NCI-H748 (cell line): Measurements from ENCODE around the gene C16orf96.

Experiments used
- DNase-seq: peaks from one replicate; lab custom pipeline; 2025; ENCODE audit not compliant: unreplicated experiment; lab: John Stamatoyannopoulos, UW

C16orf96 gene

DNA sequence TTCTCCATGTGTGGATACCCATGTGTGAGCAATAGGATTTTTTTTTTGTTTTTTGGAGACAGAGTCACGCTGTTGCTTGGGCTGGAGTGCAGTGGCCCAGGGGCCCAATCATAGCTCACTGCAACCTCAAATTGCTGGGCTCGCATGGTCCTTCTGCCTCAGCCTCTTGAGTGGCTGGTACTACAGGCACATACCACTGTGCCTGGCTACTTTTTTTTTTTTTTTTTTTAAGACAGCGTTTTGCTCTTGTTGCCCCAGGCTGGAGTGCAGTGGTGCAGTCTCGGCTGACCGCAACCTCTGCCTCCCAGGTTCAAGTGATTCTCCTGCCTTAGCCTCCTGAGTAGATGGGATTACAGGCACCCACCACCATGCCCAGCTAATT is 85.2 kb downstream of the C16orf96 start:
- DNase-seq = no peak

DNA sequence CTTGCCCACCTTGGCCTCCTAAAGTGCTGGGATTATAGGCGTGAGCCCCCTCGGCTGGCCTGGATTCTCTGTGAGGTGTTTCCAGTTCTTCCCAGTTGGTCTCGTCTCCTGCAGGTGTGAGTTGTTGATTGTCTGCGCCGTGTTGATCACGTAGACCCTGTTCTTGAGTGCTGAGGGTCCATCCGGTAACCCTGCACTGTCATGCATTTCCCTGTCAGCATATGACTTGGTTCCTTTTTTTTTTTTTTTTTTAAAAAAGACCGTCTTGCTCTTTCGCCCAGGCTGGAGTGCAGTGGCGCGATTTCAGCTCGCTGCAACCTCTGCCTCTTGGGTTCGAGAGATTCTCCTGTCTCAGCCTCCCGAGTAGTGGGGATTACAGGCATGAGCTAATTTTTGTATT is 85.8 kb downstream of the C16orf96 start:
- no peak for DNase-seq

DNA sequence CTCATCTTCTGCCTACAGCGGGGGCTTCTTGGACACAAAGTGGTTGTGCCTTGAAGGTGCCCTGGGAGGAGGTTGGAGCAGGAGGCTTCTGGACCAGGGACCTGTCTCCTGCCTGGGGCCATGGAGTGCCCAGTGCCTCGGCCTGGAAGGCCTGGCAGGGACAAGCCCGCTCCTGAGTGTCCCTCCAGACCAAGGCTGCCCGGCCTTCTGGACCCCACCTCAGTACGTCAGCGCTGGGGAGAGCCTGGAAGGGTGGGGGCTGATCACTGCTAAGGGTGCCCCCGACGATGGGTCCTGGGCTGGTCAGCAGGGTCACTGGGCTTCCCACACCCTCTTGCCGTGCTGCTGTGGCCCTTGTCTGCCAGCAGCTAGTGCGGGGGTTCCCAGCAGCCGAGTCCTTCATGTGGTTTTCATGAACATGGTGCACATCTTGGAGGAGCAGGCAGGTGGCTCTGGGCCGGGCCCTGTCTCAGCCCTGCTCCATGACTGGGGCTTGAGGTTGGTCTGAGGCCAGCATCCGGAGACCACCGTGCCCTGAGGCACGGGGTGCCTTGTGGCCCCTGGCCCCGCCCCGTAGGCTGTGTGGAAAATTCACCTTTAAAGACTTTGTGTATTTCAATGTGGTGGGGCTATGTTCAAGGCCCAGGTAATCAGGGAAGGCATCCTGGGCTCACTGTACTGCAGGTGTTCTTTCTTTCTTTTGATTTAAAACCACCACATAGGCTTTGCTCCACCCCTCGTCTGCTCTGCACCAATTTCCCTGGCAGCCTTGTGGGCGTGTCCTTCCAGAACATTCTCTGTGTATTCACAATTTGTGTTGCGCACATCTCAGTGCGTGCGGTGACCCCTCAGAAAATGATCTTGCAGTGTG is 90.9 kb downstream of the C16orf96 start:
- DNase-seq = no peak

DNA sequence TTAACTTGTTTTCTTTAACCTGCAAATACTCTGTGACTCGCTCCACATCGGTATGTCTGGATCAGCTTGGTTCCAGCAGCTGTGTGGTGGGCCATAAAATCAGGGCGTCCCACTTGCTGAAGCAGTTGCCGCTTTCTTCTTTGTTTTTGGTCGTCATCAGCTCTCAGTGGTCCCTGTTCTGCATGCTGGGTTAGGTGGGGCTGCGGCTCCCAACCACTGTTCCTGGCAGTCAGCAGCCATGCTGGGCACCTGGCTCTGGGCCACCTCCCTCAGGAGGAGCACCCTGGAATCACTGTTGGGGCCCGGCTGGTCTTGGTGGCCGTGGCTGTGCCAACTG is 91.5 kb downstream of the C16orf96 start:
- no peak for DNase-seq

- DNase-seq = no peak
Measured at GRCh38 chr16:4648917-4649316, 92.8 kb downstream of the C16orf96 start.

GRCh38 chr16:4649744-4650442 is 93.8 kb downstream of the C16orf96 start:
- no peak for DNase-seq
